Cardiac fibroblast (primary cell): ENCODE data around the gene CALCR.

Experiments used
- DNase-seq, 2 donors: peaks; one replicate each; pipeline versions ENCODE4 v3.0.0 to v3.0.0-alpha.2; 2010; ENCODE audit warnings: low read depth in 2 of 2
- H3K4me3 ChIP-seq, 2 donors: replicated peaks in 1 of 2; 1 replicate in 1 of 2; 2 replicates in 1 of 2; pipeline ENCODE4 v1.5.1; 2011; ENCODE audit warnings: low read depth in 2 of 2, low read length in 2 of 2, mild to moderate bottlenecking in 2 of 2, moderate library complexity in 1 of 2
- CTCF ChIP-seq: IDR thresholded peaks from one replicate; pipeline ENCODE4 v1.5.1; 2011; ENCODE audit warnings: low read depth, mild to moderate bottlenecking, low read length, inconsistent platforms

Gene CALCR

GRCh38 chr7:93448176-93448575, 126.3 kb downstream of the CALCR start:
- no peak for DNase-seq
- H3K4me3 ChIP-seq: no peak overlapping the region
- no peak for TF ChIP-seq CTCF

- no peak for TF ChIP-seq CTCF
- DNase-seq: no peak
Observed at GRCh38 chr7:93447509-93447908, 127.0 kb downstream of the CALCR start.

GRCh38 chr7:93442478-93443224, 131.9 kb downstream of the CALCR start:
- TF ChIP-seq CTCF: peak; percentile 80
- DNase-seq: peak; percentile 43 to 46
- H3K4me3 ChIP-seq: no peak overlapping the region

More at GRCh38 chr7:93447509-93447908, 127.0 kb downstream of the CALCR start:
- H3K4me3 ChIP-seq: no peak overlapping the region

GRCh38 chr7:93435791-93436190, 138.7 kb downstream of the CALCR start:
- no peak for TF ChIP-seq CTCF
- no peak for DNase-seq
- no peak overlapping the region for H3K4me3 ChIP-seq

- DNase-seq: no peak
- no peak for TF ChIP-seq CTCF
- no peak overlapping the region for H3K4me3 ChIP-seq
Observed at GRCh38 chr7:93432130-93432529, 142.4 kb downstream of the CALCR start.

GRCh38 chr7:93430917-93431588, 143.5 kb downstream of the CALCR start:
- DNase-seq: no peak
- TF ChIP-seq CTCF: no peak
- no peak overlapping the region for H3K4me3 ChIP-seq

GRCh38 chr7:93429563-93429962, 145.0 kb downstream of the CALCR start:
- no peak for TF ChIP-seq CTCF
- H3K4me3 ChIP-seq: no peak overlapping the region
- no peak for DNase-seq
